GM19452 (cell line): ENCODE results near the gene APLF.
A peak's percentile ranks its signal among the peaks of the same experiment; 100 is the strongest.
"Not testable (repeated sequence)": the region's sequence is repeated elsewhere in the genome, so short reads cannot be mapped to it uniquely, and the experiment has no call there.

Experiments
- ATAC-seq: cut with Tn5 transposase; IDR thresholded peaks from one replicate; pipeline ENCODE4 v1.9.1; 2021; ENCODE audit not compliant: unreplicated experiment

APLF gene

DNA sequence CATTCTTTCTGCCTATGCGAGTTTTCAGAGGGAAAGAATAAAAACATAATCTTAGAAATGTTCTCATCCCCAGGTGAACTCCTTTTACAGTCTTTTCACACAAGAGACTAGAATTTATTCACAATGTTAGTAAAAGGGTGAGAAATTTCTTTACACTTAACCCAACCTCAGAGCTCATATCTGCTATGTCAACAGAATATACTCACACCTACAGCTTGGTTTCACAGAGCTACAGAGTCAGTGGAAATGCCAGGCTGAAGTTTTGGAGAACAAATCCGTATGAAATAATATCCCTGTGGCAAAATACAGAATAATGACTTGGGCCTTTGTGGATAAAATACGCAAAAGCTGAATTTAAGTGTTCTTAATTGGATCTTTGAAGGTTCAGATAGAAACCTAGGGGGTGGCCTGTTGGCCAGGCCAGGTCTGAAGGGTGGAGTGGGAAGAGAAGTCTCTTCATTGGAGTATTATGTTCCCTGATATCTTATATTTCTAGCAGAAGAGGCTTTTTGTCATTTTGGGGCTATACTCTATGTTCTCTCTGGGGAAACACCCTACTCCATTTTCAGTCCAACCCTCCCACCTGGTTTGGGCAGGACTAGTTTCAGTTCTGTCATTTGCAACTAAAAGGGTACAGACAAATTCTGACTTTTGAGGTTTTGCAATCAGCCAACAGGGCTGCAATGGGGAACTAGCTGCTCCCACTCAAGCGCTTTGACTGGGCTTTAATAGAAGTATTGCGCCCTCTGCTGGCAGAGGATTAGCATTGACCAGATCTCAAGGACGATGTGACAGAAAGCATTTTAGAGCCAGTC lies 26.0 kb upstream of the APLF start:
- peak; percentile 99 for ATAC-seq

DNA sequence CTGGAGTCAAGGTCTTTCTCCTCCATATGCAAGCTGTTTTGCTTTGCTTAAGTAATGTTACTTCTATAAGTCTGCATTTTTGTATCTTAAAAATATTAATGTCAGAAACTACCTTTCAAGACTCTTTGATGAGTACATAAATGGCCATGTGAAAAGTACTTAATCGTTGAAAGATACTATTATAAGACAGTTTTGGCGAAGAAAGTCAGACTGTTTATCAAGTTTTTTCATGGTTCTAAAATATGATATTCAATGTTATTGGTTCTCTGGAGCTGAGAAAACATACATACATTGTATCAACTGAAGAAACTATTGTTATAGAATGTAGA lies 25.4 kb upstream of the APLF start:
- no peak for ATAC-seq

DNA sequence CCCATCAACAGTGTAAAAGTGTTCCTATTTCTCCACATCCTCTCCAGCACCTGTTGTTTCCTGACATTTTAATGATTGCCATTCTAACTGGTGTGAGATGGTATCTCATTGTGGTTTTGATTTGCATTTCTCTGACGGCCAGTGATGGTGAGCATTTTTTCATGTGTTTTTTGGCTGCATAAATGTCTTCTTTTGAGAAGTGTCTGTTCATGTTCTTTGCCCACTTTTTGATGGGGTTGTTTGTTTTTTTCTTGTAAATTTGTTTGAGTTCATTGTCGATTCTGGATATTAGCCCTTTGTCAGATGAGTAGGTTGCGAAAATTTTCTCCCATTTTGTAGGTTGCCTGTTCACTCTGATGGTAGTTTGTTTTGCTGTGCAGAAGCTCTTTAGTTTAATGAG lies 21.0 kb upstream of the APLF start:
- not testable (repeated sequence) for ATAC-seq

DNA sequence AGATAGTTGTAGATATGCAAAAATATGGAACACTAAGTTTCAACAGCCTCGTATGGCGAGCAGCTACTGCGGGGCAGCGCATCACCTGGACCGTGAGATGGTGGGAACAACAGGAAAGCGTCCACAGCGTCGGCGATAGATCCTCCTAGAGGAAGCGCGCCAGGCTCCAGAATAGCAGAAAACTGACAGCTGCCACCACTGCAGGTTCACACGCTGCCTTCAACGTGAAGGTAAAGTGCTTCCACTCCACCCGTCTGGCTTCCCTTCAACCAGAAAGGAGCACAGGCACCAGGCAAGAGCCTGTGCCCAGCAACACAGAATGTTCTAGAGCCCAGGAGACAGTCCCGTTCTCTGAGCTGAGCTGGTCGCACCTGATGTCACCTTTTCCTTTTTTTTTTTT lies 20.3 kb upstream of the APLF start:
- no peak for ATAC-seq

DNA sequence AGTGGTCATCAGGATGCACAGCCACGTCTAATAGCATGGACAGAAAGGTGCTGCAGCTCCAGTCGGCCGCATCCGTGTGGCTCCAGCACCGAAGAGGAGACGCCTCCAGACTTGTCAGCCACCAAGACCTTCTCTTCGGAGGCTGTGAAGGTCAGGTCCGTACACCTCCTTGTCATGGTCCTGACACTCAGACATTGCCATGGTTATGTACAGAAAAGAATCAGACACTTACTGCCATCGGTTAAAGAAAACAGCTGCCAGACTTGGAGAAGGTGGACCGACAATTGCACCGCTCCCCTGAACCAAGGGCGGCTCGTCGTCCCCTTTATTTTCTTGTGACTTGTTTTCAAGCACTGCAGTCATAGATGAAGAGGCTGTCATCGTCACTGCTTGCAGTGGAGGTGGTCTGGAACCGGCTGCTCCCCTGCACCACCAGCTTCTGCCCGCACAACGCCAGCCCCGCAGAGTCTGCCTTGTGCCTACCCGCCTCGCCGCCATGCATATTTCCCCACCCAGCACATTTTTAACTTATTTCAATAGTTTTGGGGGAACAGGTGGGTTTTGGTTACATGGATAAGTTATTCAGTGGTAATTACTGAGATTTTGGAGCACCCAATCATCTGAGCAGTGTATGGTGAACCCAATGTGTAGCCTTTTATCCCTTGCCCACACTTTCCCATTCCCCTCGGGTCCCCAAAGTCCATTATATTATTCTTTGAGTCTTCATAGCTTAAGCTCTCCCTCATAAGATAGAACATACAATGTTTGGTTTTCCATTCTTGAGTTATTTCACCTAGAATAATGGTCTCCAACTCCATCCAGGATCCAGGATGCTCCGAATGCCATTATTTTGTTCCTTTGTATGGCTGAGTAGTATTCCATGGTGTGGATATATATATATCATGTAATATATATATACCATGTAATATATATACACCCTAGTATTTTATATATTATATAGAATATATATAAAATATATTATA lies 18.4 kb upstream of the APLF start:
- ATAC-seq: no peak

DNA sequence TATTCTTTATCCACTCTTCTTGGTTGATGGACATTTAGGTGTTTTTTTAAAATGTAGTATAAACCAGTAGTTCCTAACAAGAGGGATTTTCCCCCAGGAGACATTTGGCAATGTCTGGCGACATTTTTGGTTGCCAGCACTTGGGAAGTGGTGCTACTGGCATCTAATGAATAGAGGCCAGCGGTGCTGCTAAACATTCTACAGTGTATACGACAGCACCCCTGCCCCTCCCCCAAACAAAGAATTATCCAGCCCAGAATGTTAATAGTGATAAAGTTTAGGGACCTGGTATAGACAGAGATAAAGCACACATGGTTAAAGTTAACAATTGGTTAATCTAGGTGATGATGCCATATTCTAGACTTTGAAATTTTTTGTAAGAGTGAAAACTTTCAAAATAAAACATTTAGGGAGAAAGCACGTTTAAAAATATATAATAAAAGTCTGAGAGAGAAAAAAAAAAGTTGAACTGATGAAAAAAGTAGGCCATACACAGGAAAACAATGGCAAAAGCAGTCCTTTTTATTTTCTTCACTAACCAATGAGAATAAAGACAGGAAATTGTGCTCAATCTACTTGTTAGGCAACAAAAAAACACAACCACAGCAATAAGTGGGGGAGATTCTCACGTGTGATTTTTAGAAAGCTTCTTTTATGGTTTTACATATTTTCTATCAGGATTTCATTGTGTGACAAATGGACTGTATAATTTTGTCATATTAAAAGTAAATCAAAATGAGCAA lies 15.1 kb upstream of the APLF start:
- ATAC-seq: no peak

DNA sequence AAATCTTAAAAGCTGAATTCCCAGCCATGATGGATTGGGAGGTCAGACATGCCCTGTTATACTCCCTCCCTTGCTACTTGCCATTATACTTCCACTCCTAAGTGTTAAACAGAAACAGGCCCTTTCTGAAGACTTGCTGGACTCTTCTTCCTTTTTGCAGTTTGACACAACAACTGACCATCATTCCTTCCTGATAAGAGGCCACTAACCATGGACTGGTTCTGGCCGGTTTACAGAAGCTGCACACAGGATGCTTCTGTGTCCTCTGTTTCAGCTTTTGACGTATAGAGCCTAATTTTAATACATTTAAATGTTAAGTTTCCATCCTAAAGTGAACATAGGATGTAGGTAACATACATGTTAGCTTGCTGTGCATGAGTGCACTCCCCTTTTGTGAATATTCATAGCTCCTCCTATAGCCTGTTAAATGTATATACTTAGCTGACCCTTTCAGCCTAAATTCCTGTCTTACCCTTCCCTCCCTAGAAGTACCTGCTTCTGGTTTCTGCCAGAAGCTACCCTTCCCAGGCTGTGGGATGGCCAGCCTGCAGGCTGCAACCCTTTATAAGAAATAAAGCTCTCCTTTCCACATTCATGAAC lies 13.5 kb upstream of the APLF start:
- ATAC-seq: no peak

DNA sequence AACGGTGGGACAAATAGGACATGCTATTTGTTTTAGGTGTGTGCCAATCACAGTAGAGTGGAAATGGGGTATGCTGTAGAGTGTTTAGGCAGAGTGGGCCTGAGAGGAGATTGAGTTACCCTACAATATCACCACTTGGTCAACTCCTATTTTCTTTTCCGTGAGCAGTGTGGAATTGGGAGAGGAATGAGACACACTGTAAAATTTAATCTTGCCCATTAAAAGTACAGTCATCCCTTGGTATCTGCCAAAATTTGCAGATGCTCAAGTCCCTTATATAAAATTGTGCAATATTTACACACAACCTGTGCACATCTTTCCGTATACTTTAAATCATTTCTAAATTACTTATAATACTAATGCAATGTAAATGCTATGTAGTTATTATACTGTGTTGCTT lies 12.7 kb upstream of the APLF start:
- no peak for ATAC-seq

DNA sequence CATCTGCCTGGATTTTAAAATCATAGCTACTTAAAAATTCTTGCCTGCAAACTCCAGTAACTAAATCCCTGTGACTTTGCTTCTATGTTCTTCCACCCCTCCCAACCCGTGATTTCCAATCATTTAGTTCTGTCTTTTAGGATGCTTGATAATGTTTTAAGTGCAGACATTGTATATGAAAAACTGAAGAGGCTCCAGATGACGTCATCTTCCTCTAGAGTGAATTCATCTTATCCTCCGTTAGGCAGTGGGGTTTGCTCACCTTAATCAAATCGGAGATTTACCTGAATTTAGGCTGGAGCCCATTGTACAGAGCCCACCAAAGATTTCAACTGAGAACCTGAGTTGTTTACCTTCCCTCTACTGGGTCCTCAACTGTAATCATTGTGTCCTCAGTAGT lies 11.2 kb upstream of the APLF start:
- ATAC-seq: no peak

DNA sequence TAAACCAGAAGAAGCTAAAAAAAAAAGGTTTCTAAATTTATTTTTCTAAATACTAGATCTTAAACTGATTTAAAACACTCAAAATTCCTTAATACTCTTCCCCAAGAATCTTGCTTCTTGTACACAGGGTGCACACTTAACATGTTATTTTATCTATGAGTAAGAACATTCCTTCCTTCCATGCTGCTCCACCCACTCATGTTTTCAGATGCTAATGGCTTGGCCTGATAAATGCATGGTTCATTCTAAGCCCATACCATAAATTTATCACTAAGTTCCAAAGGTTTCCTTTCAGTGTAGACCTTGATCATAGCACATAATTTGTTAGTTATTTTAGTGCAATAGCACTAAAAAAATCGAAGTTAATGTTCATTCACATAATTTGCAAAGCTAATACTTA lies 8.4 kb upstream of the APLF start:
- no peak for ATAC-seq

DNA sequence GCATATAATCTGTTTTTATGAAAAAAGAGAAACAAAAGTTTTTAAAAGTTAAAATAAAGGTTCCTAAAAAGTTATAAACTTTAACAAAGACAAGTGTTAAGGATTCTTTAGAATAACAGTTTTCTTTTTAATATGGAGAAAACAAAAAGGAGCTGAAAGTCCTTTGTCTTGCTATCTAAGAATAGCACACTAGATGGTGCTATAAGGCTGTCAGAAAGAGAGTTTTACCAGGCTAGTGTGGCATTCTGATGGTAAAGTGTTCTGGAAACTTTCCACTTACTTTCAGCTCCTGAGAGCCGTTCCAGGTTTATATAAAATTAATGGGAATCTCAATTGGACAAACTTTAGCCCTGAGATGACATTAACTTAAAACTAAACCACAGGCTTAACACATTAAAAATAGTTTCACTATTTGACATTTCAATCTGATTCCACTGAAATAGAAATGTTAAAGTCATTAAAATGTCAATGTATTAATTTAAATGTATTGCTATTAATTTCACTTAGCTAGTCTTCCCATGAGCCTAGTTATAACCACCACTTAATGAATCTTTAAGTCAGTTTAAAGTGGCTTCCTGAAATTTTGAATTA lies 4.0 kb upstream of the APLF start:
- no peak for ATAC-seq

DNA sequence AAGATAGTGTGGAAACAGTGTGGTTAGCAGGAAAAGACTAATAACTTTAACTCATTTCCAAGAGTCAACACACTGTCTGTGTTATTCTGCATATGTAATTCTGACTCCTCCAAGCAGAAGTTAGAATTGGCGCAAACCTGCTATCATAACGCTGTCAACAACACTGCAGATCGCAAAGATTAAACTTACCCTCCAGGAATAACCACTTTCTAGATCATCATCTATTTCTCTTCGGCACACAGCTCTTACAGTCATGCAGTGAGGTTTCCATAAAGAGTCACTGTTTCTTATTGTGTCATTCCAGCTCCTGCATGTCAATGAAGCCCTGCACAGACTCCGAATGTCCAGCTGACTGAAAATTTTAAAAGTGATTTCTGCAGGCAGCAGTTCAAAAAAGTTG lies 2.7 kb upstream of the APLF start:
- ATAC-seq: no peak

DNA sequence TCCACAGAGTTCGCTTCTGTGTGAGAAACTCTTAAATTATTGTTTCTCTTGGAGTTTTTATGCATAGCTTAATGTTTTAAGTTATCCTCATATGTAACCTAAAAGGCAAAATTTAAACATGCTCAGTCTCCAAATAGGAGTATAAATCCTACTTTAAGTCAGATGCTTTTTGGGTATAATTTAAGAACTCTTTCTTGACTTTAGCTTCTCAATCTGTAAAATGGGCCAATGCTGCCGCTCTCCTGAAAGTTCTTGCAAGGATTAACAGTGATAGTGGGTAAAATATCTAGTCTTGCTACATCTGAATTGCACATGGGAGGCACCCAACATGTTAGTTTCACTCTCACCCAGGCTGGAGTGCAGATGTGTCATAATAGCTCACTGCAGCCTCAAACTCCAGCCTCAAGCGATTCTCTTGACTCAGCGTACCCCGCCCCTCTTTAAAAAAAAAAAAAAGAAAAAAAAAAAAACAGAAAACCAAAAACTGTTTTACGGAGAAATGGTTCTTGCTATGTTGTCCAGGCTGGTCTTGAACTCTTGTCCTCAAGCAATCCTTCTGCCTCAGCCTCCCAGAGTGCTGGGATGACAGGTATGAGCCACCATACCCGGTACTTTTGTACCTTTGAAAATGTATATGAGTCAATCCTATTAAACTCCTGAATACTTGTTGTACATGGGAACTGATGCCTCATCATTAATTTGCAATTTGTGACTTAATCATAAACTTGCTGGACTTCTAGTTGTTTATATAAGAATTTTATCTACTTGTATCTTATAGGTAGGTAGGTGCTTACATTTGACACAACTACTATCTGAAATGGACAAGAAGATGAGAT lies 2.1 kb upstream of the APLF start:
- no peak for ATAC-seq

DNA sequence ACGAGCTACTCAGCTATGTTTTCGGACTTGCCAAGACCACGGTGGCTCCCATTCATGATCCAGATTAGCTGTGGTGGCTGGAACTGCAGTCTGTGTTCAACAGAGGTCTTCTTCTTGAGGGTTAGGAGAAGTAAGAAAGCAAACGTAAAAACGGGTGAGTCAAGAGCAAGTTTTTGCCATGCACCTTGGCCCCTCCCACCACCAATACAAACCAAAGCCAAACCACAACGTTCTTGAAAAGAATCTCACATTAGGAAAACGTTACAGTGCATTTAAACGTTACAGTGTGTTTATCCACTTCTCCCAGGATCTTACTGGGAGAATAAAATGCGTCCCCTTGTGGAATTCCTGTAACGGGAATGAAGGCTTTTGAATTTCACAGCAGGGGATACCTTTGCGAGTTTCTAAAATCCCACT lies 1.0 kb upstream of the APLF start:
- no peak for ATAC-seq

DNA sequence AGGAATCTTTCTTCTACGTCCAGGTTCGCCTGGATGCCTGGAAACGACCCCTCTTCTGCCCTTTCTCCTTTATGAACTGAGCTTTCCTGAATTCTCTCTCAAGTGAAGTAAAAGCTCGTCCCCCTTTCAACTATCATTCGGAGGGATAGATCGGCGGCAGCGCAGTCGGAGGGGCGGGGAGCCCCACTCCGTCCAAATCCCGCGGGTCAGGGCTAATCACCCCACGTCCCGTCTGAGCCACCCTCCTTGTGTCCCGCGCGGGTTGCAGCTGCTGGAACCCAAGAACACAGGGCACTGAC lies 658 bp upstream of the APLF start:
- peak; percentile 30 for ATAC-seq

DNA sequence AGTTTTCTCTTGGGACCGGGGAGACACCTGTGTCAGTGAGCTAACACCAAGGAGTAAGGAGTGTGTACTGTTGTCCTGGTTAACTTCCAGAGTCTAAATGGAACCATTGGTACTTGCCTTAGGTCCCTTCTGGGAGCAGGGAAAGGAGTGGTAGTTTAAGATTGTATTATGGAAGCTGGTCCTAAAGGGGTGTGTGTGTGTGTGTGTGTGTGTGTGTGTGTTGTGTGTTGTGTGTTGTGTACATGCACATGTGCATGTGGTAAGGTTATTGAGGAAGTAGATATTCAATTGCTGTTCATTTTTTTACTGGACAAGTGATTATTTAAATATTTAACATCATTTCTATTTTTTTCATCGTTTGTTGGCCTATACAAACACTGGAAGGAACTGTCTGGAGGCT lies 1.4 kb downstream of the APLF start:
- ATAC-seq: no peak

DNA sequence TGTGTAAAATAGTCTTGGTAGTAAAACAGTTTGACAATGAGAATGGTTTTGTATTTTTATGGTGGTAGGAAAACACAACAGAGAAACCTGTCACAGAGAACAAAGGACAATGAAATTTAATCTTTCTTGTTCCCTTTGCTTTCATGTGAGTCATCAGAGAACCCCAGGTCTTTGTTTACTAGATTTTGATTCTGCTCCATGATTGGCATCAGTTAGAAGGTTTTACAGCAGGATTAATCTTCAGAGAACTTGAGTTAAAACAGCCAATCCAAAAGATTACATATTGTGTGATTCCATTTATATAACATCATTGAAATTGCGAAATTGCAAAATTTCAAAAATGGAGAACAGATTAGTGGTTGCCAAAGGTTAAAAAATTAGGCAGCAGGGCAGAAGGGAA lies 2.5 kb downstream of the APLF start:
- ATAC-seq: no peak

DNA sequence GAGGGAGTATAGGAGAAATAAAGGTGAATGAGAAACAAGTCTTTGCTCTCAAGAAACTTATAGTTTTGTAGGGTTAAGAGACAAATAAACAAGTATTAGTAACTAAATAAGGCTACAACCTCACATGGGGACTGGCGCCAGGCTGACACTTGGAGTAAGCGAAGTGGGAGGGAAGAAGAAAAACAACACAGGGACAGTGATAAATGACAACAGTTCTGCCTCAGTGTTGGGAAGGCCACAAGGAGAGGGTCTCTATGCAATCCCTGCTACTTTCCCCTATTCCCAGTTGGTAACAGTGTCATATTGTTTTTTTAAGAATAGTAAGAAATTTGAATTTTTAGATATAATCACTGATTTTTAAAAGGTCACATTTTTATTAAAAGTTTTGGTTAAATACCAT lies 4.0 kb downstream of the APLF start:
- no peak for ATAC-seq

DNA sequence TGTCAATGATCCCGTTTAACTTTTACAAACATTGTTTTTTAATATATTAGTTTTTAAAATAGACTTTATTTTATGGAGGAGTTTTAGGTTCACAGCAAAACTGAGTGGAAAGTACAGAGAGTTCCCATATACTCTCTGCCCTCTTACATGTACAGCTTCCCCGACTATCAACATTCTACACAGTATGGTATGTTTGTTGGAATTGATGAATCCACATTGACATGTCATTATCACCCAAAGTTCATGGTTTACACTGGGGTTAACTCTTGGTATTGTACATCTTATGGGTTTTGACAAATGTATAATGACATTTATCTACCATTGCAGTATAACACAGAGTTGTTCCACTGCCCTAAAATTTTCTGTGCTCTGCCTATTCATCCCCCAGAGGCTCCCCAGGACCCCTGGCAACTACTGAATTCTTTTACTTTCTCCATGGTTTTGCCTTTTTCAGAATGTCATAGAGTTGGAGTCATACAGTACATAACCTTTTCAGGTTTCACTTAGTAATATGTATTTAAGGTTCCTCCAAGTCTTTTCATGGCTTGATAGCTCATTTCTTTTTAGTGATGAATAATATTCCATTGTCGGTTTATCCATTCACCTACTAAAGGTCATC lies 5.5 kb downstream of the APLF start:
- ATAC-seq: no peak

DNA sequence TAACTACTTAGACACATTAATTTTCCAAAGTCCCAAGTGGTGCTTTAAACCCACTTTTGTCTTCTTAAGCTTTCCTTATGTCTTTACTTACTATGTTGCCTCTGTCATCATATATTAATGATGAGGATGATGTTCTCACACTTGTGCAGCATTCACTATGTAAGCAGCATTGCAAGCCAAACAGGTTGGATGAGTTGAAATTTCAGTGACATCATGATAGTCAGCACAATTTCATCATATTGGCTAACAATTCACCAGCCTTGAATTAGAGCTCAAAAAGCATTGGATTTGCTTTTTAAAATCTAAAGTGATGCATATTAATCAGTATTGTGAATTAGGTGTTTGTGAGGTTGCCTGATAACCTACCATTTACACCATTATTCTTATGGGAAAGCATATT lies 7.7 kb downstream of the APLF start:
- no peak for ATAC-seq
